Vagina (tissue), 2 donors: ENCODE results near the gene NIPAL3.

ENCODE experiments used
- POLR2A ChIP-seq, 2 donors: fragments of 450-650 bp; IDR thresholded peaks; one replicate each; pipeline ENCODE4 v1.6.1; 2017; ENCODE audit warnings: antibody characterized with exemption in 2 of 2, mild to moderate bottlenecking in 2 of 2, moderate library complexity in 2 of 2
- POLR2AphosphoS5 ChIP-seq, 2 donors: sonication (generic); formaldehyde crosslinking; IDR thresholded peaks; one replicate each; pipeline ENCODE4 v1.9.0; 2017; ENCODE audit warnings: antibody characterized with exemption in 2 of 2, mild to moderate bottlenecking in 2 of 2, low read depth in 1 of 2; ENCODE audit not compliant: insufficient read depth in 1 of 2

DNA sequence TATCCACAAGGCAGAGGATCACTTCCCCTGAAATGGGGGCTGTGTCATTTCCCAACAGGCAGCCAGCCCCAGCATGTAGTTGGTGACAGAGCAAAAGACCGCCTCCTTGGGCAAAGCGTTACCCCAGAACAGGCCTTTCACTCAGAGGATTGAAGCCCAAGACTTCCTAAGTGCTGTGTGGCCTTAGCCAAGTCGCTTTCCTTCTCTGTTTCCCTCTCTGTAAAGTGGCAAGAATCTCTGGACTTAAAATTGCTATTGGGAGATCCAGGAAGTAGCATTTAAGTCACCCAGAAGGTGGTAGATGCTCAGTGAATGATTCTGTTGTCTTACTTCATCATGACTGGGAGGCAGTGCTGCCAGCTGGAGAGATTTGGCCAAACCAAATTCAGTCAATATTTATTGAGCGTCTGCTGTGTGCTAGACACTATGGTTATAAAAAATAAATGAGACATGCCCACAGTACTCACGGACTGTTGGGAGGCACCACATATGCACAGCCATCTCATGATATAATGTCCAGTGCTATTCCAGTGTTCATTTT lies 35.3 kb downstream of the NIPAL3 start:
- TF ChIP-seq POLR2A (IDR thresholded peaks at IDR 0.05) (no peak), POLR2AphosphoS5 (IDR thresholded peaks at IDR 0.05; ENCODE audit: insufficient read depth in 1 of 2, low read depth in 1 of 2) (no peak)
